Measurements from ENCODE around the gene TRIM66. TPM values are rescaled to one million over a fixed set of nuclear protein-coding genes. Genes with fewer than 3 reads are reported as not detected.

The TRIM66 gene
- total RNA-seq, 2 experiments from 2014 or later = 24.7 to 28.4 TPM

DNA sequence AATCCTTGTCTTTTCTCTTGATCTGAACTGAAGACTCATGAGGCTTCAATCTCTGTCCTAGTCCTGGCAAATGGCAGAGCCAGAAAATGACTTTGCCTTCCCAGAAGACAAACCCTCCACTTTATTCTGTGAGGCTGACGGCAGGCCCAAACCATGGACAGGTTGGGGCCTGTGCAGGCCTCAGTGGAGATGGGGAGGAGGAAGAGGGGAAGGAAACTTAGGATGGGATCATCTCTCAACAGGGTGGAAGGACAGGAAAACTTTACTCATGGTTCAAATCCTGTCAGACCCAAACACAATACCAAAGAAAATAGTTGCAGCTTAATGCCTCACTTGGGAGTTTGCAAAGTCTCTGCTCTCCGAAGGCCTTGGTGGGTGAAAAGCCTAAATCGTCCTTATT, 10.0 kb upstream of the TRIM66 start:
- Mint-ChIP-seq H3K27ac (no peak overlapping the region), H3K4me3 (no peak overlapping the region), H3K27me3 (no peaks in the 10 kb centered on the region), H3K9me3 (no peaks in the 10 kb centered on the region), H3K36me3 (ENCODE audit: low read depth) (peaks cover 60% of the 10 kb centered on the region), H3K4me1 (ENCODE audit: low read depth) (peaks cover 18% of the 10 kb centered on the region)
- TF ChIP-seq, protein P1, sequence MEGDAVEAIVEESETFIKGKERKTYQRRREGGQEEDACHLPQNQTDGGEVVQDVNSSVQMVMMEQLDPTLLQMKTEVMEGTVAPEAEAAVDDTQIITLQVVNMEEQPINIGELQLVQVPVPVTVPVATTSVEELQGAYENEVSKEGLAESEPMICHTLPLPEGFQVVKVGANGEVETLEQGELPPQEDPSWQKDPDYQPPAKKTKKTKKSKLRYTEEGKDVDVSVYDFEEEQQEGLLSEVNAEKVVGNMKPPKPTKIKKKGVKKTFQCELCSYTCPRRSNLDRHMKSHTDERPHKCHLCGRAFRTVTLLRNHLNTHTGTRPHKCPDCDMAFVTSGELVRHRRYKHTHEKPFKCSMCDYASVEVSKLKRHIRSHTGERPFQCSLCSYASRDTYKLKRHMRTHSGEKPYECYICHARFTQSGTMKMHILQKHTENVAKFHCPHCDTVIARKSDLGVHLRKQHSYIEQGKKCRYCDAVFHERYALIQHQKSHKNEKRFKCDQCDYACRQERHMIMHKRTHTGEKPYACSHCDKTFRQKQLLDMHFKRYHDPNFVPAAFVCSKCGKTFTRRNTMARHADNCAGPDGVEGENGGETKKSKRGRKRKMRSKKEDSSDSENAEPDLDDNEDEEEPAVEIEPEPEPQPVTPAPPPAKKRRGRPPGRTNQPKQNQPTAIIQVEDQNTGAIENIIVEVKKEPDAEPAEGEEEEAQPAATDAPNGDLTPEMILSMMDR (IDR thresholded peaks at IDR 0.05) = no peak
- intact Hi-C loops (cut with micrococcal nuclease) = no loop called here
- ChIA-PET CTCF (interaction anchor here (0.7 kb wide), 1 partner anchor 269 kb away, joined by 3 read pairs; no protein-coding TSS in a partner anchor), POLR2A (no interaction called here)
- ATAC-seq (no peak), DNase-seq (no peak)

DNA sequence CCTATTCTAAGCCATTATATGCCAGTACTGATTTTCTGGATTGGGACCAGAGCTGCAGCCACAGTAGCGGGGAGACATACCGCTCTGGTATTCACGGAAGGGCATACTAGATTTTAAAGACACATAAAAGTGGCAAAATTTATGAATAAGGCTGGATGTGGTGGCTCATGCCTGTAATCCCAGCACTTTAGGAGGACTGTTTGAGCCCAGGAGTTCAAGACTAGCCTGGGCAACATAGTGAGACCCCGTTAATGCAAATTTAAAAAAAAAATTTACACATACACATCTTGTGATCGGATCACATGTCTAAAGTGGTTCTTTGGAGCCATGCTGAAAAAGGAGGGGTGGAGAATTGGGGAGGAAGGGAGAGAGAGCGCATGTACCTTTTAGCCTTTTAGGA, 9.1 kb upstream of the TRIM66 start:
- H3K9me3 Mint-ChIP-seq = no peaks in the 10 kb centered on the region
- DNase-seq (no peak), ATAC-seq (no peak)
- H3K4me3 Mint-ChIP-seq = no peak overlapping the region
- peaks cover 23% of the 10 kb centered on the region for H3K4me1 Mint-ChIP-seq (ENCODE audit: low read depth)
- ChIA-PET CTCF (interaction anchor here (1.6 kb wide), 1 partner anchor 268 kb away, joined by 3 read pairs; no protein-coding TSS in a partner anchor), POLR2A (interaction anchor here (1.2 to 2.0 kb wide), 2 partner anchors 9 to 270 kb away, joined by 4 to 10 read pairs; partner anchors contain the start of genes RPL27A and TRIM66)
- H3K36me3 Mint-ChIP-seq (ENCODE audit: low read depth) = peaks cover 64% of the 10 kb centered on the region
- H3K27ac Mint-ChIP-seq = no peak overlapping the region
- no peaks in the 10 kb centered on the region for H3K27me3 Mint-ChIP-seq
- TF ChIP-seq, protein P1 (IDR thresholded peaks at IDR 0.05) = no peak
- intact Hi-C loops (cut with micrococcal nuclease) = no loop called here

GRCh38 chr11:8690374-8691342, 8.2 kb upstream of the TRIM66 start:
- no peak overlapping the region for H3K27ac Mint-ChIP-seq
- POLR2A ChIA-PET = interaction anchor here (0.7 to 2.0 kb wide), 4 partner anchors 8 to 270 kb away, joined by 4 to 10 read pairs (median 4); partner anchors contain the start of genes RPL27A and TRIM66
- H3K27me3 Mint-ChIP-seq = no peaks in the 10 kb centered on the region
- no peak for DNase-seq
- TF ChIP-seq, protein P1 (IDR thresholded peaks at IDR 0.05) = no peak
- peaks cover 29% of the 10 kb centered on the region for H3K4me1 Mint-ChIP-seq (ENCODE audit: low read depth)
- CTCF ChIA-PET = interaction anchor here (1.6 kb wide), 1 partner anchor 269 kb away, joined by 3 read pairs; no protein-coding TSS in a partner anchor
- H3K4me3 Mint-ChIP-seq = peak overlapping the region; percentile 93
- intact Hi-C loops (cut with micrococcal nuclease) = no loop called here
- peaks cover 69% of the 10 kb centered on the region for H3K36me3 Mint-ChIP-seq (ENCODE audit: low read depth)
- no peak for ATAC-seq
- H3K9me3 Mint-ChIP-seq = no peaks in the 10 kb centered on the region

GRCh38 chr11:8689726-8690255, 7.3 kb upstream of the TRIM66 start:
- H3K9me3 Mint-ChIP-seq = no peaks in the 10 kb centered on the region
- peak overlapping the region; percentile 93 for H3K4me3 Mint-ChIP-seq
- TF ChIP-seq, protein P1 (IDR thresholded peaks at IDR 0.05) = no peak
- ATAC-seq (no peak), DNase-seq (no peak)
- intact Hi-C loops (cut with micrococcal nuclease) = loop anchor here (5.0 kb wide), 1 partner anchor 273 kb away; the partner anchor contains the start of gene TMEM9B
- POLR2A ChIA-PET = interaction anchor here (0.6 to 2.1 kb wide), 7 partner anchors 7 to 444 kb away, joined by 3 to 10 read pairs (median 3); partner anchors contain the start of genes RPL27A and TRIM66
- no peaks in the 10 kb centered on the region for H3K27me3 Mint-ChIP-seq
- CTCF ChIA-PET = interaction anchor here (1.6 kb wide), 1 partner anchor 270 kb away, joined by 3 read pairs; no protein-coding TSS in a partner anchor
- peak overlapping the region; percentile 97 for H3K27ac Mint-ChIP-seq
- H3K36me3 Mint-ChIP-seq (ENCODE audit: low read depth) = peaks cover 72% of the 10 kb centered on the region
- H3K4me1 Mint-ChIP-seq (ENCODE audit: low read depth) = peaks cover 38% of the 10 kb centered on the region

Data from activated CD8-positive, alpha-beta T cell treated with anti-CD3 and anti-CD28 coated beads for 36 hours (primary cell).